AG04449 (cell line): ENCODE data around the gene MGMT.

Experiments
- CTCF ChIA-PET: fragments of 350-600 bp; formaldehyde crosslinking; extraction: SDS; loops from one replicate; lab custom pipeline; 2021; ENCODE audit warnings: antibody characterized with exemption; lab: Yijun Ruan, JAX
- POLR2A ChIA-PET: fragments of 400-600, 350-600 bp; formaldehyde crosslinking; extraction: SDS; loops from one replicate; lab custom pipeline; 2020; ENCODE audit warnings: antibody characterized with exemption, inconsistent platforms; lab: Yijun Ruan, JAX
- DNase-seq: peaks from one replicate; pipeline ENCODE4 v3.0.0-alpha.2; 2010; ENCODE audit warnings: low read depth, low spot score
- H3K4me3 ChIP-seq: 2 replicates; pipeline ENCODE4 v1.5.1; 2011; ENCODE audit warnings: low read depth, mild to moderate bottlenecking, control low read depth, low read length
- CTCF ChIP-seq: IDR thresholded peaks from one replicate; pipeline ENCODE4 v1.5.1; 2011; ENCODE audit warnings: mild to moderate bottlenecking, moderate library complexity, low read length, control low read depth, inconsistent platforms; ENCODE audit not compliant: insufficient read depth; ENCODE audit errors: missing control alignments

Gene MGMT

GRCh38 chr10:129464251-129464650, 2.8 kb upstream of the MGMT start:
- DNase-seq: no peak
- no peak for TF ChIP-seq CTCF
- ChIA-PET CTCF (no interaction called here), POLR2A (no interaction called here)
- H3K4me3 ChIP-seq: no peak overlapping the region

- CTCF ChIA-PET: no interaction called here
- no peak for TF ChIP-seq CTCF
- peak overlapping the region; percentile 69 for H3K4me3 ChIP-seq
- POLR2A ChIA-PET: no interaction called here
- DNase-seq: no peak
These were observed 992 bp upstream of the MGMT start for GRCh38 chr10:129465796-129466702.

- no peak for DNase-seq
- CTCF ChIA-PET: no interaction called here
These were observed 471 bp downstream of the MGMT start for GRCh38 chr10:129467359-129468064.

GRCh38 chr10:129468187-129468586, 1.1 kb downstream of the MGMT start:
- CTCF ChIA-PET: no interaction called here
- no peak for TF ChIP-seq CTCF
- POLR2A ChIA-PET: no interaction called here
- DNase-seq: no peak
- H3K4me3 ChIP-seq: no peak overlapping the region

More at GRCh38 chr10:129467359-129468064, 471 bp downstream of the MGMT start:
- H3K4me3 ChIP-seq: peak overlapping the region; percentile 86
- POLR2A ChIA-PET: interaction anchor here (0.6 kb wide), 1 partner anchor 643 kb away, joined by 3 read pairs; no protein-coding TSS in a partner anchor
- TF ChIP-seq CTCF: no peak

GRCh38 chr10:129470103-129470851, 3.2 kb downstream of the MGMT start:
- DNase-seq: no peak
- ChIA-PET POLR2A (no interaction called here), CTCF (no interaction called here)
- no peak for TF ChIP-seq CTCF
- H3K4me3 ChIP-seq: no peak overlapping the region
